Neural cell (in vitro differentiated cells): ENCODE results near the gene ARMH1. TPM values are rescaled to one million over a fixed set of nuclear protein-coding genes. Genes with fewer than 3 reads are reported as not detected.

Experiments used
- H2AFZ ChIP-seq: fragments of 200-600, 300-800 bp; sonication (generic), shearing (Covaris generic); 2 replicates; pipeline ENCODE4 v1.6.0; 2014; ENCODE audit warnings: low read depth, mild to moderate bottlenecking, antibody characterized with exemption, low read length, moderate library complexity
- H3F3A ChIP-seq: fragments of 200-600 bp; shearing (Covaris generic); 2 replicates; pipeline ENCODE4 v1.6.1; 2016; ENCODE audit warnings: mild to moderate bottlenecking, moderate library complexity, mixed read lengths, antibody characterized with exemption, low read length; ENCODE audit not compliant: insufficient read depth, poor library complexity, severe bottlenecking
- H3K27ac ChIP-seq: fragments of 200-600, 300-800 bp; sonication (generic), shearing (Covaris generic); 2 replicates; pipeline ENCODE4 v1.5.1; 2014; ENCODE audit warnings: mild to moderate bottlenecking, low read length, moderate library complexity
- H3K27me3 ChIP-seq: fragments of 300-800, 200-600 bp; sonication (generic), shearing (Covaris generic); 2 replicates; pipeline ENCODE4 v1.6.0; 2014; ENCODE audit warnings: mild to moderate bottlenecking, low read depth, low read length, moderate library complexity; ENCODE audit not compliant: insufficient read depth
- H3K36me3 ChIP-seq: fragments of 300-800, 200-600 bp; sonication (generic), shearing (Covaris generic); 2 replicates; pipeline ENCODE4 v1.5.1; 2014; ENCODE audit warnings: mild to moderate bottlenecking, antibody characterized with exemption, low read length, moderate library complexity; ENCODE audit not compliant: insufficient read depth
- H3K4me2 ChIP-seq: fragments of 300-800, 200-600 bp; sonication (generic), shearing (Covaris generic); 2 replicates; pipeline ENCODE4 v1.6.0; 2014; ENCODE audit warnings: mild to moderate bottlenecking, low read length
- H3K4me3 ChIP-seq: fragments of 300-800, 200-600 bp; sonication (generic), shearing (Covaris generic); 2 replicates; pipeline ENCODE4 v1.5.1; 2014; ENCODE audit warnings: mild to moderate bottlenecking, low read length, moderate library complexity
- H3K79me2 ChIP-seq: fragments of 200-600 bp; shearing (Covaris generic); replicated peaks from 2 replicates; pipeline ENCODE4 v1.6.0; 2014; ENCODE audit warnings: mild to moderate bottlenecking, low read length, moderate library complexity; ENCODE audit not compliant: insufficient read depth
- H3K9ac ChIP-seq: fragments of 300-800, 200-600 bp; sonication (generic), shearing (Covaris generic); 2 replicates; pipeline ENCODE4 v1.6.1; 2016; ENCODE audit warnings: mild to moderate bottlenecking, low read length, mixed read lengths
- H3K9me2 ChIP-seq: fragments of 200-600 bp; shearing (Covaris generic); 2 replicates; pipeline ENCODE4 v1.6.1; 2016; ENCODE audit warnings: mild to moderate bottlenecking, low read length, mixed read lengths; ENCODE audit not compliant: insufficient read depth
- H3K9me3 ChIP-seq: fragments of 200-600, 300-800 bp; sonication (generic), shearing (Covaris generic); 2 replicates; pipeline ENCODE4 v1.6.1; 2016; ENCODE audit warnings: mild to moderate bottlenecking, mixed run types, low read length, moderate library complexity, mixed read lengths
- H4K20me1 ChIP-seq: fragments of 200-600 bp; shearing (Covaris generic); 2 replicates; pipeline ENCODE4 v1.6.1; 2016; ENCODE audit warnings: mild to moderate bottlenecking, mixed run types; ENCODE audit not compliant: insufficient read depth
- CTCF ChIP-seq: fragments of 450-650 bp; IDR thresholded peaks from 2 replicates; pipeline ENCODE4 v1.5.1; 2014; ENCODE audit warnings: antibody characterized with exemption, mild to moderate bottlenecking, moderate library complexity; ENCODE audit not compliant: poor library complexity, severe bottlenecking
- EP300 ChIP-seq: fragments of 450-650 bp; conservative IDR thresholded peaks from 2 replicates; pipeline ENCODE4 v1.6.1; 2014; ENCODE audit warnings: antibody characterized with exemption, mild to moderate bottlenecking, moderate library complexity; ENCODE audit not compliant: poor library complexity, severe bottlenecking
- EZH2 ChIP-seq: fragments of 200-600, 300-800 bp; shearing (Covaris generic), sonication (generic); IDR thresholded peaks from 2 replicates; pipeline ENCODE4 v1.6.1; 2014; ENCODE audit warnings: antibody characterized with exemption, low read length, borderline replicate concordance, mild to moderate bottlenecking; ENCODE audit not compliant: insufficient read depth, poor library complexity, severe bottlenecking
- MXI1 ChIP-seq: fragments of 450-650 bp; conservative IDR thresholded peaks from 2 replicates; pipeline ENCODE4 v1.6.1; 2014; ENCODE audit warnings: antibody characterized with exemption, mild to moderate bottlenecking; ENCODE audit not compliant: poor library complexity, severe bottlenecking
- POLR2AphosphoS5 ChIP-seq: IDR thresholded peaks from 2 replicates; pipeline ENCODE4 v1.6.1; 2012
- RAD21 ChIP-seq: fragments of 450-650 bp; conservative IDR thresholded peaks from 2 replicates; pipeline ENCODE4 v1.6.1; 2014; ENCODE audit warnings: antibody characterized with exemption, mild to moderate bottlenecking, moderate library complexity
- REST ChIP-seq: IDR thresholded peaks from 2 replicates; pipeline ENCODE4 v1.6.1; 2012; ENCODE audit warnings: borderline replicate concordance
- SMC3 ChIP-seq: fragments of 450-650 bp; conservative IDR thresholded peaks from 2 replicates; pipeline ENCODE4 v1.6.1; 2014; ENCODE audit warnings: antibody characterized with exemption, mild to moderate bottlenecking, moderate library complexity; ENCODE audit not compliant: poor library complexity
- TAF1 ChIP-seq: IDR thresholded peaks from 2 replicates; pipeline ENCODE4 v1.6.1; 2012; ENCODE audit warnings: low read depth
- polyA plus RNA-seq: library from polyadenylated mRNA; depleted of rRNA; stranded (reverse); fragments of >200 nt; gene quantifications from 2 replicates; pipeline ENCODE4 v1.2.3, GENCODE V29; 2014

The ARMH1 gene
- polyA plus RNA-seq, 1 donor from 2014 or later, result 105 TPM

- Histone ChIP-seq H4K20me1 (no peaks in the 10 kb centered on the region), H3K9me3 (no peaks in the 10 kb centered on the region), H3K4me2 (no peak overlapping the region), H3K4me3 (no peak overlapping the region), H3K9me2 (no peaks in the 10 kb centered on the region), H3K9ac (no peak overlapping the region), H2AFZ (no peak overlapping the region), H3F3A (no peaks in the 10 kb centered on the region), H3K27me3 (no peaks in the 10 kb centered on the region), H3K36me3 (no peaks in the 10 kb centered on the region), H3K79me2 (no peaks in the 10 kb centered on the region), H3K27ac (no peak overlapping the region)
- no peak for TF ChIP-seq EZH2
- no peak for TF ChIP-seq MXI1
Observed at GRCh38 chr1:44677201-44677766, 2.8 kb downstream of the ARMH1 start.

- Histone ChIP-seq H3K9ac (no peak overlapping the region), H2AFZ (no peak overlapping the region), H3K79me2 (no peaks in the 10 kb centered on the region), H3K9me3 (no peaks in the 10 kb centered on the region), H3K27me3 (no peaks in the 10 kb centered on the region), H3K27ac (no peak overlapping the region), H3K4me3 (no peak overlapping the region), H3F3A (no peaks in the 10 kb centered on the region), H3K4me2 (no peak overlapping the region), H3K36me3 (no peaks in the 10 kb centered on the region), H3K9me2 (no peaks in the 10 kb centered on the region), H4K20me1 (no peaks in the 10 kb centered on the region)
- TF ChIP-seq TAF1, result no peak
- TF ChIP-seq MXI1, result no peak
- no peak for TF ChIP-seq EZH2
- no peak for TF ChIP-seq SMC3
- TF ChIP-seq EP300, result no peak
- TF ChIP-seq REST, result no peak
- no peak for TF ChIP-seq RAD21
- no peak for TF ChIP-seq CTCF
- no peak for TF ChIP-seq POLR2AphosphoS5
Observed at GRCh38 chr1:44678120-44678519, 3.6 kb downstream of the ARMH1 start.

GRCh38 chr1:44678626-44679025 lies 4.1 kb downstream of the ARMH1 start:
- Histone ChIP-seq H4K20me1 (no peaks in the 10 kb centered on the region), H3K27me3 (no peaks in the 10 kb centered on the region), H3K27ac (no peak overlapping the region), H3K4me2 (no peak overlapping the region), H3K9me2 (no peaks in the 10 kb centered on the region), H3K9ac (no peak overlapping the region), H3K36me3 (no peaks in the 10 kb centered on the region), H3K9me3 (no peaks in the 10 kb centered on the region), H3K79me2 (no peaks in the 10 kb centered on the region), H3F3A (no peaks in the 10 kb centered on the region), H3K4me3 (no peak overlapping the region), H2AFZ (no peak overlapping the region)
- TF ChIP-seq EP300, result no peak
- TF ChIP-seq TAF1, result no peak
- no peak for TF ChIP-seq EZH2
- no peak for TF ChIP-seq POLR2AphosphoS5
- no peak for TF ChIP-seq MXI1
- no peak for TF ChIP-seq CTCF
- no peak for TF ChIP-seq REST
- TF ChIP-seq SMC3, result no peak
- TF ChIP-seq RAD21, result no peak
